GM06990 (cell line): ENCODE results near the gene SLAIN1.

Experiments used
- DNase-seq: peaks from one replicate; pipeline ENCODE4 v3.0.0-alpha.2; 2011; ENCODE audit not compliant: insufficient read length; ENCODE audit errors: extremely low read depth
- H3K27me3 ChIP-seq: replicated peaks from 2 replicates; pipeline ENCODE4 v1.6.0; 2011; ENCODE audit warnings: low read length; ENCODE audit not compliant: control insufficient read depth, insufficient read depth
- H3K36me3 ChIP-seq: 2 replicates; pipeline ENCODE4 v1.5.1; 2011; ENCODE audit warnings: low read length; ENCODE audit not compliant: control insufficient read depth, insufficient read depth
- H3K4me3 ChIP-seq: replicated peaks from 2 replicates; pipeline ENCODE4 v1.5.1; 2011; ENCODE audit warnings: low read depth, mild to moderate bottlenecking, control low read depth, low read length
- TF ChIP-seq, protein P1 (sequence below): IDR thresholded peaks from 2 replicates; pipeline ENCODE4 v1.5.1; 2011; ENCODE audit warnings: low read length, control low read depth, mild to moderate bottlenecking, inconsistent platforms; ENCODE audit not compliant: insufficient read depth, poor library complexity, severe bottlenecking

Gene SLAIN1

DNA sequence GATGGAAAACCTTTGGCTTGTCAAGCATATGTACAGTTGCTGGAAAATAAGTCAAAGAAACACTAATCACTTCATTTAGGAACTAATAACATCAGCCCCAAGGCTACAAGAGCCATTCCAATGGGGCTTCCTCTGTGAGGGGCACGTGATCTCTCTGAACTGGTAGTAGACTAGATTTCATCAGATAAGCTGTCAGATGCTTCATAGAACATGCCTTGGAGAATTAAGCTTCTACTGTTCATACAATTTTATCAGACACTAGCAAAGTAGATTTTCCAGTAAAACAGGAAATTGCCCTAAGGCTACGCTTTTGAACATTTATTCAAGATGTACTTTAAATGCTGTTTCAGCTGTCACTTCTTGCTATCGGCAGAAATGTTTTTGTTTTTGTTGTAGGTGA, 113.4 kb downstream of the SLAIN1 start:
- no peak for DNase-seq
- no peaks in the 10 kb centered on the region for H3K27me3 ChIP-seq
- TF ChIP-seq, protein P1, sequence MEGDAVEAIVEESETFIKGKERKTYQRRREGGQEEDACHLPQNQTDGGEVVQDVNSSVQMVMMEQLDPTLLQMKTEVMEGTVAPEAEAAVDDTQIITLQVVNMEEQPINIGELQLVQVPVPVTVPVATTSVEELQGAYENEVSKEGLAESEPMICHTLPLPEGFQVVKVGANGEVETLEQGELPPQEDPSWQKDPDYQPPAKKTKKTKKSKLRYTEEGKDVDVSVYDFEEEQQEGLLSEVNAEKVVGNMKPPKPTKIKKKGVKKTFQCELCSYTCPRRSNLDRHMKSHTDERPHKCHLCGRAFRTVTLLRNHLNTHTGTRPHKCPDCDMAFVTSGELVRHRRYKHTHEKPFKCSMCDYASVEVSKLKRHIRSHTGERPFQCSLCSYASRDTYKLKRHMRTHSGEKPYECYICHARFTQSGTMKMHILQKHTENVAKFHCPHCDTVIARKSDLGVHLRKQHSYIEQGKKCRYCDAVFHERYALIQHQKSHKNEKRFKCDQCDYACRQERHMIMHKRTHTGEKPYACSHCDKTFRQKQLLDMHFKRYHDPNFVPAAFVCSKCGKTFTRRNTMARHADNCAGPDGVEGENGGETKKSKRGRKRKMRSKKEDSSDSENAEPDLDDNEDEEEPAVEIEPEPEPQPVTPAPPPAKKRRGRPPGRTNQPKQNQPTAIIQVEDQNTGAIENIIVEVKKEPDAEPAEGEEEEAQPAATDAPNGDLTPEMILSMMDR: no peak
- no peak overlapping the region for H3K4me3 ChIP-seq
- H3K36me3 ChIP-seq: no peaks in the 10 kb centered on the region

DNA sequence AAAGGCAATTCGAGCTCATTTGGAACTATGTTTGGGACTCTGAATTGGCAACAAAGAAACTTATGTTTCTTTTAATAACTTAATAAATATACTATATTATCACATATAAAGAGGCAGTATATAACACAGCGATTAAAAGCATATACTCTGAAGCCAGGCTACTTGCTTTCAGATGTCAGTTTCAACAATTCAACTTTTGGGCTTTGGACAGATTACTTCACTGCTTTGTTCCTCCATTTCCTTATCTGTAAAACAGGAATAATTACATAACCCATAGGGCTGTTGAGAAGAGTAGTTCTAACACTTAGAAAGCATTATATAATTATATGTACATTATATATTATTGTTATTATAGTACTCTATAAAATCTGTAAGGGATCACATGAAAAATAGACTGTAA, 113.9 kb downstream of the SLAIN1 start:
- Histone ChIP-seq H3K27me3 (no peaks in the 10 kb centered on the region; the same call in 1 of the 2 replicates), H3K4me3 (no peak overlapping the region), H3K36me3 (no peaks in the 10 kb centered on the region)
- no peak for DNase-seq
- TF ChIP-seq, protein P1: no peak

DNA sequence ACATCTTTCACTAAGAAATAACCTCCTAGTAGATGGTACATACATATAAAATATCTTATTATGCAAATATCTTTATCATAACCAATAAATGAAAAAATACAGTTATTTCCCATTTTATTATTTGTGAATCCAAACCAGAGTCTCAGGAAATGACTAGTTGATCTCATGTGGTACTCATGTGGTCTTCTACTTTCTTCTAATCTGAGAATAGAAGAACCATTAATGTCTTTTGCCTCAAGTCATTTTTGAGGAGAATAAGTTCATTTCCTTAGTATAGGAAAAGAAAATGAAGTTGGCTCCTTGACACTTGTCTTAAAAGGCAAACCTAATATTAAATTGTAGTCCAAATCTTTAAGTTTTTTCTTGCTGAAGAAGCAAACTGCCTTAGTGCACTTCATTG, 114.5 kb downstream of the SLAIN1 start:
- DNase-seq: no peak
- TF ChIP-seq, protein P1: no peak
- no peaks in the 10 kb centered on the region; the same call in 1 of the 2 replicates for H3K27me3 ChIP-seq
- no peaks in the 10 kb centered on the region for H3K36me3 ChIP-seq
- no peak overlapping the region for H3K4me3 ChIP-seq
